Fibroblast of peridontal ligament (primary cell): ENCODE results near the gene PRR35.

Experiments used
- DNase-seq: peaks from one replicate; pipeline ENCODE4 v3.0.0-alpha.2; 2010; ENCODE audit errors: extremely low read depth

The PRR35 gene

GRCh38 chr16:528111-529011 lies 31.8 kb upstream of the PRR35 start:
- DNase-seq, result peak; percentile 52

GRCh38 chr16:529012-529575 lies 31.1 kb upstream of the PRR35 start:
- DNase-seq, result no peak

GRCh38 chr16:530111-530817 lies 29.9 kb upstream of the PRR35 start:
- DNase-seq, result no peak

GRCh38 chr16:531494-532125 lies 28.6 kb upstream of the PRR35 start:
- DNase-seq, result no peak

- DNase-seq, result no peak
Measured at GRCh38 chr16:533391-534123, 26.6 kb upstream of the PRR35 start.

- DNase-seq, result no peak
Measured at GRCh38 chr16:534135-534534, 26.1 kb upstream of the PRR35 start.

GRCh38 chr16:534856-535445 lies 25.2 kb upstream of the PRR35 start:
- DNase-seq, result no peak

GRCh38 chr16:535446-536405 lies 24.5 kb upstream of the PRR35 start:
- peak; percentile 47 for DNase-seq

GRCh38 chr16:536746-537145 lies 23.4 kb upstream of the PRR35 start:
- DNase-seq, result no peak

GRCh38 chr16:537415-538335 lies 22.5 kb upstream of the PRR35 start:
- no peak for DNase-seq

- DNase-seq, result peak; percentile 60
Measured at GRCh38 chr16:539901-540530, 20.2 kb upstream of the PRR35 start.

GRCh38 chr16:540645-541340 lies 19.4 kb upstream of the PRR35 start:
- no peak for DNase-seq

- DNase-seq, result no peak
Measured at GRCh38 chr16:543301-544164, 16.7 kb upstream of the PRR35 start.

GRCh38 chr16:544517-544916 lies 15.7 kb upstream of the PRR35 start:
- DNase-seq, result no peak

GRCh38 chr16:546909-547770 lies 13.1 kb upstream of the PRR35 start:
- DNase-seq, result no peak

- no peak for DNase-seq
Measured at GRCh38 chr16:548586-548985, 11.6 kb upstream of the PRR35 start.
